Measurements from ENCODE around the gene CCDC198.

CCDC198 gene

DNA sequence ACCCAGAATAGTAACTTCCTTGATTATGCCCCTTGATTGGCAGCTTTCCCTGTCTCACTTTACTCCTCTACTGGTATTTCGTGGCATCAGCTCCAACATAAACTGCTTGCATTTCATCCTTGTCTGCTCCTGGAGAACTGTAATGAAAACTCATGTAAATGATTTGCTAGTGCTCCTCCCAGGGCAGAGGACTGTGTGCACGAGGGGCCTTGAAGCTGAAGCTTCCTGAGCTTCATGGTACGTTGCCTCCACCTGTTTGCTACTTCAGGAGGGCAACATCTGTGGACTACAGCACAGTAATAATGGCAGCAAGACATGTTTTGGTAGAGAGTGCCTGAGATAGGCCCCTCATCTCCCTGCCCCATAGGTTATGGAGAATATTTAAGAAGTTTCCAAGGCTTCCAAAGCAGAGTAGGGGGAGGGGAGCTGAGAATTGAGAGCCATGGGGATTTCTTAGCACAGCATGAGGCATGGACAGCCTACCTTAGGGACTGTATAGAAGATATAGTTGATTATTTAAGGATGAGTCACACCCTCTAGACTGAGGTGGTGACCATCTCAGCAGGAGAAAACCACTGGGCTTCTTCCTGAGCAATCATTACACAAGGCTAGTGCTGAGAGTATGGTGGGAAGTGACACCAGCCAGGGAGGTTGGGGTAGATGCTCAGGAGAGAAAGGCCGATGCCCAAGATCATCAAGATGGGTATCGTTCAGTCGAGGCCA, 29.5 kb downstream of the CCDC198 start:
- DNase-seq (ENCODE audit: low read depth, low spot score) = no peak

DNA sequence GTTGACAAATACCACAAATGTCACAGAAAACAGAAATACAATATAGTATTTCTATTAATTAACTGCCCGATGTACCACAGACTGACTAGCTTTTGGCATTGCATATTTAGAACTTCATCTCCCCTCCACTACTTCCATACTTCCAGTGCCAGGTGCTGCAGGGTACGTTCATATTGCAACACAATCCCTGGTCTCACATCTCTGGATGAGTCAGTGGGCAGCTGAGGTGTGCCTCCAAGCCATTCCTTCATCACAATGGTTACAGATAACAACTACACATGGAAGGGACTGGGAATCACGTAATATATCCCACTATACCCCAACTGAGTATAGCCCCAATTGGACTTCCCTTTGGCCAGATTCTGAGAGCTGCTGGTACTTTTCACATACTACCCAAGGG, 31.1 kb downstream of the CCDC198 start:
- no peak for DNase-seq (ENCODE audit: low read depth, low spot score)

DNA sequence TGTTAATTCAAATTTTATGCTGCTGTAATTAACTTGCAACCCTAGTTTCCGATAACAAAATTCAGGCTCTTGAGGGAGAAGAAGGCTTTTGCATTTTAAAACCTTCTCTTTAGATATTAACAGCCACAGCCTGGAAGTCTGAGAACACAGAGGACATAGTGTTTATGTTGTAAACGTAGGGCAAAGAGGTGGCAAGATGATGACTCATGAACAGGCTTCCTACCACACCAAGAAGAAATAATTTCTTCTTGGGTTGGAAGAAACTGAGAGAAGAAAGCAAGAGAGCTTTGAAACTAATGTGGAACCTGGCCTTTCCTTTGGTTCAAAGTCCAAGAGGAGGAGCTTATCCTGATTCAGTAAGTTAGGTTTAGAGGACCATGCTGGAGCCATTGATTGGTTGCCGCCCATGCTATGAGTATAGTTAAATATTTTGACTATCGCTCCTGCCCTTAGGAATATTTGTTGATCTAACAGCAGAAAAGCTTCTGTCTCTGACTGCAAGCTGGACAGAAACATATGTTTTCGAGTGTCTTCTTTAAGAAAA, 31.8 kb downstream of the CCDC198 start:
- DNase-seq (ENCODE audit: low read depth, low spot score) = no peak

DNA sequence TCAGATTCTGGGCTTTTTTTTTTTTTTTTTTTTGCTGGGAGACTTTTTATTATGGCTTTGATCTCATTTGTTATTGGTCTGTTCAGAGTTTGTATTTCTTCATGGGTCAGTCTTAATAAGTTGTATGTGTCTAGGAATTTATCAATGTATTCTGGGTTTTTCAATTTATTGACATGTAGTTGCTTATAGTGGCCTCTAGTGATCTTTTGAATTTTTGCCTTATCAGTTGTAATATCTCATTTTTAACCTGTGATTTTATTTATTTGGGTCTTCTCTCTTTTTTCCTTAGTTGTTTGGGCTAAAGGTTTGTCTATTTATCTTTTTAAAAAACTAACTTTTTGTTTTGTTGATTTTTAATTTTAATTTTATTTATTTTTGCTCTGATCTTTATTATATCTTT, 57.7 kb downstream of the CCDC198 start:
- no peak for DNase-seq (ENCODE audit: low read depth, low spot score)

DNA sequence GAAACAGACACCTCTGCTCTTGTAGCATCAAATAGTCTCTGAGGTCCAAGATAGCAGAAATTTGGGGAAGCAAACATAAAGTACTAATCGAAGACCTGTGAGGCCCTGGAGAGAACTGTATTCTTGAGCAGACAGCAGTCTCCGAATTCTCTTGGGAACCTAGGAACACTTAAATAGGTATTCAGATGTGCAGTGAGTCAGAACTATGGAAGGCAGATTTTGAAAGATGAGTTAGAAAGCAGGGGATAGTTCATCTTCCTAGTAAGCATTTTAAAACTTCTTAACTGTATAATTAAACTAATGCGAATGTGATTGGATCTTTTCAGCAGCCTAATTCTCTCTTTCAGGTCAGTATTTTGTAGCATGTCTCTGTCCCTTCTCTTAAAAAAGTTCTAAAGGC, 72.7 kb downstream of the CCDC198 start:
- DNase-seq (ENCODE audit: low read depth, low spot score) = no peak

DNA sequence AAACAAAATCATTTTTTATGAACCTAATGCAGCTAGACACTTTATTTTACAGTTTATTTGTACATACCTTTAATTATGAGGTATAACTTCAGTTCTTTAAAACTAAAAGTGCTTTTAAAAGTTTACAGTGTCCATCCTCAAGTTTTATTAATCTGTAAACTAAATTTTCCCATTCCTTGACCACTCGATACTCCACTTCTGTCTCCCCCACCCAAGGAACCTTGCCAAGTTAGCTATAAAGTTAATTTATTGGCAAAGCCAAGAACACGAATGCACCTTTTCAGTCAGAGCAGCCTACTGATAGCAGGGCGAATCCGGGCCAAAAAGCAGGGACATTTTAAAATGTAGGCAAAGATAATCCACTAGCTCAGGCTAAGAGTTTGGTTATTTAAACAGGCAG, 73.6 kb downstream of the CCDC198 start:
- no peak for DNase-seq (ENCODE audit: low read depth, low spot score)
